Astrocyte (in vitro differentiated cells and primary cell): ENCODE measurements around the gene PLCH2. TPM values are rescaled to one million over a fixed set of nuclear protein-coding genes. Genes with fewer than 3 reads are reported as not detected.

Source experiments
- DNase-seq: peaks from one replicate; pipeline ENCODE4 v3.0.0-alpha.2; 2010; ENCODE audit warnings: low read depth
- FAIRE-seq: peaks from 2 replicates; lab custom pipeline; 2011; peaks lifted over from hg19 to GRCh38; lab: Jason Lieb, UNC
- H2AFZ ChIP-seq: 2 replicates; pipeline ENCODE4 v1.6.0; 2012; ENCODE audit warnings: low read depth, low read length, inconsistent platforms
- H3K27ac ChIP-seq: 2 replicates; pipeline ENCODE4 v1.5.1; 2011; ENCODE audit warnings: low read depth, low read length, inconsistent platforms
- H3K27me3 ChIP-seq: 2 replicates; pipeline ENCODE4 v1.6.0; 2011; ENCODE audit warnings: low read length, inconsistent platforms; ENCODE audit not compliant: insufficient read depth
- H3K36me3 ChIP-seq: 2 replicates; pipeline ENCODE4 v1.5.1; 2011; ENCODE audit warnings: low read length, inconsistent platforms; ENCODE audit not compliant: insufficient read depth
- H3K4me1 ChIP-seq: 2 replicates; pipeline ENCODE4 v1.5.1; 2011; ENCODE audit warnings: low read length, inconsistent platforms; ENCODE audit not compliant: insufficient read depth
- H3K4me2 ChIP-seq: 2 replicates; pipeline ENCODE4 v1.6.0; 2012; ENCODE audit warnings: low read length, inconsistent platforms
- H3K4me3 ChIP-seq: 2 replicates; pipeline ENCODE4 v1.5.1; 2011; ENCODE audit warnings: low read depth, mild to moderate bottlenecking, low read length, inconsistent platforms; ENCODE audit not compliant: insufficient read depth
- H3K79me2 ChIP-seq: 2 replicates; pipeline ENCODE4 v1.6.0; 2012; ENCODE audit warnings: mild to moderate bottlenecking, low read length, inconsistent platforms; ENCODE audit not compliant: insufficient read depth
- H3K9ac ChIP-seq: 2 replicates; pipeline ENCODE4 v1.6.0; 2012; ENCODE audit warnings: mild to moderate bottlenecking, low read length, inconsistent platforms
- H3K9me3 ChIP-seq: 2 replicates; pipeline ENCODE4 v1.5.1; 2012; ENCODE audit warnings: low read depth, mild to moderate bottlenecking, low read length, inconsistent platforms; ENCODE audit not compliant: insufficient read depth
- H4K20me1 ChIP-seq: 2 replicates; pipeline ENCODE4 v1.6.0; 2012; ENCODE audit warnings: low read length, inconsistent platforms; ENCODE audit not compliant: insufficient read depth
- H3K27ac Mint-ChIP-seq: one replicate; pipeline ENCODE4 v1.8.0; 2021; ENCODE audit warnings: mild to moderate bottlenecking, mixed read lengths; ENCODE audit not compliant: unreplicated experiment
- H3K27me3 Mint-ChIP-seq: one replicate; pipeline ENCODE4 v1.8.0; 2021; ENCODE audit warnings: low read depth, mixed read lengths; ENCODE audit not compliant: unreplicated experiment
- H3K36me3 Mint-ChIP-seq: one replicate; pipeline ENCODE4 v1.8.0; 2021; ENCODE audit warnings: low read depth, mixed read lengths; ENCODE audit not compliant: unreplicated experiment
- H3K4me1 Mint-ChIP-seq: one replicate; pipeline ENCODE4 v1.8.0; 2021; ENCODE audit warnings: low read depth, mixed read lengths; ENCODE audit not compliant: unreplicated experiment
- H3K4me3 Mint-ChIP-seq: one replicate; pipeline ENCODE4 v1.8.0; 2021; ENCODE audit warnings: mild to moderate bottlenecking, moderate library complexity, mixed read lengths; ENCODE audit not compliant: unreplicated experiment
- H3K9me3 Mint-ChIP-seq: one replicate; pipeline ENCODE4 v1.8.0; 2021; ENCODE audit warnings: mild to moderate bottlenecking, mixed read lengths; ENCODE audit not compliant: unreplicated experiment
- EZH2 ChIP-seq: IDR thresholded peaks from 2 replicates; pipeline ENCODE4 v1.6.1; 2012; ENCODE audit warnings: mild to moderate bottlenecking, low read length, inconsistent platforms; ENCODE audit not compliant: insufficient read depth
- total RNA-seq: library from RNA; stranded (reverse); gene quantifications from 2 replicates; pipeline ENCODE4 v1.2.1, GENCODE V29; 2021
- TF ChIP-seq, protein P1 (sequence below): IDR thresholded peaks from 2 replicates; pipeline ENCODE4 v1.5.1; 2011; ENCODE audit warnings: low read depth, mild to moderate bottlenecking, inconsistent platforms, low read length, moderate library complexity; ENCODE audit not compliant: insufficient read depth

Gene PLCH2
- total RNA-seq, 1 donor from 2014 or later, result 2.0 TPM

- no peak overlapping the region for H3K4me3 ChIP-seq
- H4K20me1 ChIP-seq, result no peaks in the 10 kb centered on the region
- Mint-ChIP-seq H3K36me3 (no peaks in the 10 kb centered on the region), H3K4me1 (no peaks in the 10 kb centered on the region), H3K9me3 (no peaks in the 10 kb centered on the region), H3K4me3 (no peak overlapping the region), H3K27ac (no peak overlapping the region), H3K27me3 (peaks cover 25% of the 10 kb centered on the region)
- H3K79me2 ChIP-seq, result no peaks in the 10 kb centered on the region
- H3K4me1 ChIP-seq, result peaks cover 13% of the 10 kb centered on the region
- H3K9me3 ChIP-seq, result no peaks in the 10 kb centered on the region
- TF ChIP-seq EZH2, result no peak
- TF ChIP-seq, protein P1, sequence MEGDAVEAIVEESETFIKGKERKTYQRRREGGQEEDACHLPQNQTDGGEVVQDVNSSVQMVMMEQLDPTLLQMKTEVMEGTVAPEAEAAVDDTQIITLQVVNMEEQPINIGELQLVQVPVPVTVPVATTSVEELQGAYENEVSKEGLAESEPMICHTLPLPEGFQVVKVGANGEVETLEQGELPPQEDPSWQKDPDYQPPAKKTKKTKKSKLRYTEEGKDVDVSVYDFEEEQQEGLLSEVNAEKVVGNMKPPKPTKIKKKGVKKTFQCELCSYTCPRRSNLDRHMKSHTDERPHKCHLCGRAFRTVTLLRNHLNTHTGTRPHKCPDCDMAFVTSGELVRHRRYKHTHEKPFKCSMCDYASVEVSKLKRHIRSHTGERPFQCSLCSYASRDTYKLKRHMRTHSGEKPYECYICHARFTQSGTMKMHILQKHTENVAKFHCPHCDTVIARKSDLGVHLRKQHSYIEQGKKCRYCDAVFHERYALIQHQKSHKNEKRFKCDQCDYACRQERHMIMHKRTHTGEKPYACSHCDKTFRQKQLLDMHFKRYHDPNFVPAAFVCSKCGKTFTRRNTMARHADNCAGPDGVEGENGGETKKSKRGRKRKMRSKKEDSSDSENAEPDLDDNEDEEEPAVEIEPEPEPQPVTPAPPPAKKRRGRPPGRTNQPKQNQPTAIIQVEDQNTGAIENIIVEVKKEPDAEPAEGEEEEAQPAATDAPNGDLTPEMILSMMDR, result no peak
- no peak overlapping the region for H3K27ac ChIP-seq
- H3K36me3 ChIP-seq, result no peaks in the 10 kb centered on the region
- H3K27me3 ChIP-seq, result peaks cover 2% of the 10 kb centered on the region
- no peak overlapping the region for H3K9ac ChIP-seq
- no peak overlapping the region for H2AFZ ChIP-seq
- peak overlapping the region; percentile 19 for H3K4me2 ChIP-seq
- FAIRE-seq, result no peak
- no peak for DNase-seq
Observed at GRCh38 chr1:2540816-2541492, 64.9 kb downstream of the PLCH2 start.

- Histone ChIP-seq H4K20me1 (no peaks in the 10 kb centered on the region), H2AFZ (no peak overlapping the region), H3K79me2 (no peaks in the 10 kb centered on the region), H3K9me3 (no peaks in the 10 kb centered on the region), H3K27ac (no peak overlapping the region), H3K4me1 (peaks cover 18% of the 10 kb centered on the region), H3K9ac (no peak overlapping the region), H3K4me3 (no peak overlapping the region), H3K27me3 (peaks cover 2% of the 10 kb centered on the region), H3K36me3 (no peaks in the 10 kb centered on the region), H3K4me2 (no peak overlapping the region)
- FAIRE-seq (no peak), DNase-seq (no peak)
- no peak overlapping the region for H3K27ac Mint-ChIP-seq
- H3K9me3 Mint-ChIP-seq, result no peaks in the 10 kb centered on the region
- no peaks in the 10 kb centered on the region for H3K4me1 Mint-ChIP-seq
- H3K27me3 Mint-ChIP-seq, result peaks cover 20% of the 10 kb centered on the region
- TF ChIP-seq EZH2, result no peak
- TF ChIP-seq, protein P1, result no peak
- H3K36me3 Mint-ChIP-seq, result no peaks in the 10 kb centered on the region
- H3K4me3 Mint-ChIP-seq, result no peak overlapping the region
Observed at GRCh38 chr1:2541619-2542245, 65.6 kb downstream of the PLCH2 start.
